NCI-H2029 treated with DMSO at 0.1 percent for 48 hours (cell line): ENCODE data around the gene ADAM10.
"Not testable (repeated sequence)": the region's sequence is repeated elsewhere in the genome, so short reads cannot be mapped to it uniquely, and the experiment has no call there.

Experiments
- DNase-seq: peaks from one replicate; lab custom pipeline; 2025; lab: John Stamatoyannopoulos, UW

Gene ADAM10

DNA sequence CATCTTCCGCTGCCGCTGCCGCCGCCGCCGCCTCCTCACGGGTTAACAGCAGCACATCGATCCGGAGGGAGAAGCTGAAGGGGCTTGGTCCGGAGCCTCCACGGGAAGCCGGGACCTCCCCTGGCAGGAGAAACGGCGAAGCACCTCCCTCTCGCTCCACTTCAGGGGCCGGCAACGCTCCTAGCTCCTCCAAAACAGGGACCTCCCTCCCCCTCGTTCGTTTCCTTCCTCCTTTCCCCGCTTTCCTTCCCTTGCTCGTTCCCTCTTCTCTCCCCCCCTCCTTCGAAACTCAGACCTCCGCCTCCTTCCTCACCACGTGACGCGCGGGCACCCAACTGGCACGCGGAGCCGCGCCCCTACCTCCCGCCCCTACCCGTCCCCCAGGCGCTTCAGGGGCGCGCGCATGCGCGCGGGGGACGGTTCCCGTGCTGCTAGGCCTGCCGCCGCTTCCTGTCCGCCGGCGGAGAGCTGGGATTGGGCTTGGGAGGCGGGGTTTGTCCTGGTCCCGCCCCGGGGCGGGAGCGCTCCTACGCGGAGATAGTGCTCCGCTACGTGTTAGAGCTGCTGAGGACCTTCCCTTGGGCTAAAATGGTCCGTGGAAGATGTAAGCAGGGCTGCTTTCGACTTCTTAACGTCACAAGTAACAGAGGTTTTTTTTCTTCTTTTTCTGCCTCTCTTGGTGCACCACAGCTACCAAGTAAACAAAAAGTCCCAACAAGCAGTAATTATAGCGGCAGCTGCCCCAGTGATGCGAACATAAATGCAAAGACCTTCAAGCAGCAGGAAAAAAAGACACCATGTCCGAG is at the start of gene ADAM10:
ADAM10 (minus strand) TSS at position 176 of the 806 bp plus-strand sequence; CDS start at position 3, 173 bp downstream.
- DNase-seq, result peak; percentile 72

- no peak for DNase-seq
Measured at GRCh38 chr15:58797505-58797904, 48.0 kb upstream of the ADAM10 start.

DNA sequence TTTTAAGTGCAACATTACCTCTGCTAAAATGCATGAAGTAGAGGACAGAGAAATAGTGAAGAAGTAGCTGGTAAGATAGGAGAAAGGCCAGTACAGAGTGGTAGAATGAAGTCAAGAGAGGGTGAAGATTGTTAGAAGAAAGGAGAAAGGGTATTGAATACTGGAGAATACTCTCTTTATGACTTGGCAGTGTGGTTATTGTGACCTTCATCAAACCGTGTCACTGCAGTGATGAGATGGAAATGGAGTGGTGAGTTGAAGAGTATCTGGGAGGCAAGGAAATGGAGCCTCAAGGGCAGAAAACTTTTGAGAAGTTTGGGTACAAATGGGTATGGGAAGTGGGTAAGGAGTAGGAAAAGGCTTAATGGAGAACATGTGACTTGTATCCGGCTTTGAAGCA is 46.3 kb upstream of the ADAM10 start:
- DNase-seq, result no peak

- DNase-seq, result no peak
Measured at GRCh38 chr15:58793862-58794261, 44.4 kb upstream of the ADAM10 start.

GRCh38 chr15:58788056-58788710 is 38.7 kb upstream of the ADAM10 start:
- no peak for DNase-seq

DNA sequence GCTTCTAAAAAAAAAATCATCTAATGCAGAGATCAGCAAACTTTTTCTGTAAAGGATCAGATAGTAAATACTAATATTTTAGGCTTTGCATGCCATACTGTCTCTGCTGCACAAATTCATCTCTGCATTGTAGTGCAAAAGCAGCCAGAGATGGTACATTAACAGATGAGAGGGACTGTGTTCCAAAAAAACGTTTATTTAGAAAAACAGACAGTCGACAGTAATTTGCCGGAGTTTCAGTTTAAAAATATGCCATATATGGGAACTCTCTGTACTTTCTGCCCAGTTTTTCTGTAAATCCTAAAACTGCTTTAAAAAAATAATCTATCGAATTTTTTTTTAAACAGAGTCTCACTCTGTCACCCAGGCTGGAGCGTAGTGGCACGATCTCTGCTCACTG is 35.8 kb upstream of the ADAM10 start:
- DNase-seq, result no peak

DNA sequence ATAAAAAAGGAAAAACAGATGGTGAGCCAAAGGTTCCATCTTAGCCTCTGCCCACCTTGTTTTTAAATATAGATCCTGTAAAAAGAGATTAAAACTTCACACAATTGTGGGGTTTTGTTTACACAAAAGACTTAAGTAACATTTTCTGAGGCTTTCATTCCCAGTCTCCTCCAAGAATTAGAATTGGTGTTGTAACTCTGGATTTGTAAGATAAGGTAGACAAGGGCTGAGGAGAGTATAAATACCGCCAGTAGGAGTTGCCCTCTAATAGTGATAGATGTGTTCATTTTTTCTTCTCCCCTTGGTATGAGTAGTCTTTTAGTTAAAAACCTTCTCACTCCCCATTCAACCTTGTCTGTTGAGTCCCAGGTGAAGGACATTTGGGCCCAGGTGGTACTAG is 30.0 kb upstream of the ADAM10 start:
- no peak for DNase-seq

DNA sequence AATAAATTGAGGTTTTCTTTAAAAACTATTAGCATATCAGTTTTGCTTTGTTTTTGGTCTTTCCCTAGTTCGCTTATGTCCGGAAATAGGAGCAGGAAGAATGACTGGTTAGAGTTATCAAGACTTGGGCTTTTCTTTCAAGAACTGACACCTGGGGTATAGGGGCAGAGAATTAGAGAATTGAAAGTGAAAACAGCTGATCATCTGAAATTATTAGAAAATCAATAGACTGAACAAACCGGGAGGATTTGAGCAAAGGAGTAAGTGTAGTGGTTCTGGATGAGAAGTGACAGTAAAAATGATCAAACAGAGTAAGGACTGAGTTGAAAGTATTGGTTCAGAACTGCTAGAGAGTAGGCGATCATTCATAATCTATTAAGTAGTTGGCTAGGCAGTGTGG is 27.6 kb upstream of the ADAM10 start:
- DNase-seq, result no peak

GRCh38 chr15:58775402-58775801 is 25.9 kb upstream of the ADAM10 start:
- DNase-seq, result no peak

DNA sequence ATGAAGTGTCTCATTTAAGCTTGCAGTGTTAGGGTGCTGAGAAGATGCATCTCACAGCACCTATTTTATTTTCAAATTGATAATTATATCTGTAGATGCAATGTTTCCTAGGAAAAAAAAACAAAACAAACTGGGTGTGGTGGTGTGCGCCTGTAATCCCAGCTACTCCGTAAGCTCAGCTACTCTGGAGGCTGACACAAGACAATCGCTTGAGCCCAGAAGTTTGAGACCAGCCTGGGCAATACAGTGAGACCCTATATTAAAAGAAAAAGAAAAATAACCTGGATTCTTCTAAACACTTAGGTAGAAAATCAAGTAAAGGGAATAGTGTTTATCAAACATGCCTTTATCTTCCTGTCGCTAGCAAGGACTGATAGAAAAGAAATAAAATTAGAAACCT is 23.5 kb upstream of the ADAM10 start:
- DNase-seq, result no peak

GRCh38 chr15:58771621-58772250 is 22.2 kb upstream of the ADAM10 start:
- no peak for DNase-seq

- peak; percentile 74 for DNase-seq
Measured at GRCh38 chr15:58770857-58771620, 21.5 kb upstream of the ADAM10 start, which contains the start of gene MINDY2. Gene MINDY2, plus strand, starts transcription at chr15:58771302. Its CDS starts 94 bp downstream, at chr15:58771396.

DNA sequence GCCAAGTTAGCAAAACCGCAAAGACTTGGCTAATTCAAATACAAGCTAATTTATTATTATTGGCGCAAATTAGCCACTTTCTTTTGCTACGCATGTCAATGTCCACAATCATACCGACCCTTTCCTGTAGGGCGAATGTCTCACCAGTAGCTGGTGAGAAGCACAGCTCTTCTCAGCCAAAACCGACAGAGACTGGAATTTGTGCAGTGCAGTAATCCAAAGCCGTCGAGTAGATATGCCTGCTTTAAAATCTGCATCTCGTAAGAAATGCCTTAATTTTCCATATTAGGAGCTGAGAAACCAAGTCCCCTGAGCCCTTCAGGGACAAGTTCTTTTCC is 21.0 kb upstream of the ADAM10 start:
- DNase-seq, result no peak

DNA sequence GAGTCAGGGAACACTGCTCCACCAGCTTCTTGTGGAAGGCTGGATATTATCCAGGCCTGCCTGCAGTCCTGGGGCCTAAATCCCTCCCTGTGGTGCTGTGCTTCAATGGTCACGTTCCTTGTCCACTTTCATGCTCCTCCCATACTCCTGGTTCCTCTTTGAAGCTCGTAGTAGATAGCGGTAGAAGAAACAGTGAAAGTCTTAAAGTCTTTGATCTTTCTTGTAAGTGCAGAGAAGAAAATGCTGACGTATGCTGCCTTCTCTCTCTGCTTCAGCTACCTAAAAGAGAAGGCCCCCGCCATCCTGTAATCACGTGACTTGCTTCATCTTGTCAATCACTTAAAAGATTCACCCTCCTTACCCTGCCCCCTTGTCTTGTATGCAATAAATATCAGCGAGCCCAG is 19.1 kb upstream of the ADAM10 start:
- DNase-seq, result not testable (repeated sequence)

DNA sequence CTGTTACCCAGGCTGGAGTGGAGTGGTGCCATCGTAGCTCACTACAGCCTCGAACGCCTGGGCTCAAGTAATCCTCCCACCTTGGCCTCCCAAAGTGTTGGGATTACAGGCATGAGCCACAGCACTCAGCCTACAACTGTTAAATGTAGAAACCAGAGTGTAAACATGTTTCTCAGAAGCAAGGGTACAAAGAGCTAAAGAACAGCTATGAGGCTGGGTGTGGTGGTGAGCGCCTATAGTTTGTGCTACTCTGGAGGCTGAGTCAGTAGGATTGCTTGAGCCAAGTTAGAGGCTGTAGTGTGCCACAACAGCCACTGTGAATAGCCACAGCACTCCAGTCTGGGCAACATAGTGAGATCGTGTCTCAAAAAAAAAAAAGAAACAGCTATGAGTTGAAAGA is 16.8 kb upstream of the ADAM10 start:
- no peak for DNase-seq

DNA sequence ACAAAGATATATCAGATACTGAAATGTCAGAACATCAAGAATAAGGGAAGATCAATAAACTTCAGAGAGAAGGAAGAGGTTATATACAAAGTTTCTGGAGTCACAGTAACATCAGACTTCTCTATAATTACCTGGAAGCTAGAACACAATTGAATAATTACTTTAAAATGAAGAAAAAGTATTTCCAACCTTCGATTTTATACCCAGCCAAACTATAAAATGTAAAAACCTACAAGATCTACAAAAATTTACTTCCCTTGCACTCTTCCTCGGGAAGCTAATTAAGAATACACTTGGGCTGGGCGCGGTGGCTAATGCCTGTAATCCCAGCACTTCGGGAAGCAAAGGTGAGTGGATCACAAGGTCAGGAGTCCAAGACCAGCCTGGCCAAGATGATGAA is 15.0 kb upstream of the ADAM10 start:
- DNase-seq, result no peak

DNA sequence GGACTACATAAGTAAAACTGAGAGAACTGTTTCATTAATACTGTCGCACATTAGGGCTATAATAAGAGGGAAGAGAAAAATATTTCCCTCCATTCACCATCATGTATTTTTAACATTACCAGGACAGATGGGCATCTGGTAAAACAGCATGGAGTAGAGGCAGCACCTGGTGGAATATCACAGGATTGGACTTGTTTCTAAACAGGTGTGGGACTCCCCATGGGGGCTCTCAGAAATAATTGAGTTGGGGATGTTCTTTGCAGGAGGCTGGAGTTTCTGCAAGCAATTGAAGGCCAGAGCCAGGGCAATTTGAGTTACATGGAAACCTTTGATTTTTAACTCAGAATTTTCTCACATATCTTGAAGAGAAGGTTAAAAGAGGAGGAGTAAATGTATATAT is 13.2 kb upstream of the ADAM10 start:
- DNase-seq, result no peak

DNA sequence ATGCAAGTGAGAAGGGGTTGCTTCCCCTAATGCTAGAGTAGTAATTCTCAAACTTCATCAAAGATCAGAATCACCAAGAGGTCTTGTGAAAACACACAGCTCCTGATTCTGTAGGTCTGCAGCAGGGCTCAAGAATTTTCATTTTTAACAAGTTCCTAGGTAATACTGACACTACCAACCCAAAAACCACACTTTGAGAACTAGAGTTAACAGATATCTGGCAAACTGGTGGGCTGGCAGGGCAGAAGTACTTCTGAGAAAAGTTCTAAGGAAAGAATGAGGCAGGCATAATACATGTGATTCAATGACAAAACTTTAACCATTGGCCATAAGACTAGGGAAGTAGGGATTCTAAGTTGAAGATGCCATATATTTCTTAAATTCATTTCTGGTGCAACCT is 12.8 kb upstream of the ADAM10 start:
- no peak for DNase-seq

GRCh38 chr15:58761010-58761388 is 11.5 kb upstream of the ADAM10 start:
- no peak for DNase-seq

- no peak for DNase-seq
Measured at GRCh38 chr15:58760385-58761009, 11.0 kb upstream of the ADAM10 start.

- DNase-seq, result no peak
Measured at GRCh38 chr15:58758141-58758540, 8.6 kb upstream of the ADAM10 start.

- no peak for DNase-seq
Measured at GRCh38 chr15:58755956-58756355, 6.4 kb upstream of the ADAM10 start.
